Measurements from ENCODE around the gene CCNI2. TPM values are rescaled to one million over a fixed set of nuclear protein-coding genes. Genes with fewer than 3 reads are reported as not detected.

The CCNI2 gene
- total and polyA plus RNA-seq, 9 of the 15 experiments (the other 6 are each of a cell fraction or from before 2014, with no cell fraction given) = 0.05 to 1.7 (median 0.81) TPM; not detected in 5

GRCh38 chr5:132777209-132778069, 30.2 kb downstream of the CCNI2 start, which contains the start of gene SEPTIN8 (continued):
- TF ChIP-seq CCNT2 (IDR thresholded peaks at IDR 0.05; ENCODE audit: borderline replicate concordance, extremely low read depth, insufficient read length, low read depth, low read length) (peak; percentile 11), ZBTB33 (CRISPR knock-in tag; IDR thresholded peaks at IDR 0.05) (peak; percentile 58; the same call in 1 of the 2 replicates), HNRNPLL (IDR thresholded peaks at IDR 0.05; ENCODE audit: low read depth, low read length, poor library complexity, severe bottlenecking) (peak; percentile 87), HDAC8 (tag; IDR thresholded peaks at IDR 0.05) (0 out of 2 replicates have a peak, but pooled peaks have one; percentile 19), ZNF253 (CRISPR knock-in tag; conservative IDR thresholded peaks at IDR 0.05) (no peak), NR2C2 (CRISPR knock-in tag; IDR thresholded peaks at IDR 0.05) (no peak), NR2C2 (tag; IDR thresholded peaks at IDR 0.05) (peak; percentile 54), TFAM (CRISPR knock-in tag; conservative IDR thresholded peaks at IDR 0.05) (no peak), ZNF551 (CRISPR knock-in tag; IDR thresholded peaks at IDR 0.05) (no peak), FOXP1 (CRISPR knock-in tag; IDR thresholded peaks at IDR 0.05) (0 out of 2 replicates have a peak, but pooled peaks have one; percentile 15), ZBTB1 (CRISPR knock-in tag; IDR thresholded peaks at IDR 0.05; ENCODE audit: borderline replicate concordance, low read depth) (peak; percentile 14; the same call in 1 of the 2 replicates), CXXC5 (CRISPR knock-in tag; IDR thresholded peaks at IDR 0.05) (peak; percentile 44), MGA (IDR thresholded peaks at IDR 0.05) (peak; percentile 76), TRIM24 (IDR thresholded peaks at IDR 0.05) (no peak)

Data from K562 (cell line).